ENCODE data around the gene C10orf105.
A peak's percentile ranks its signal among the peaks of the same experiment; 100 is the strongest.

Gene C10orf105

GRCh38 chr10:71737001-71737833 is 17.6 kb upstream of the C10orf105 start:
- no peak for DNase-seq

DNA sequence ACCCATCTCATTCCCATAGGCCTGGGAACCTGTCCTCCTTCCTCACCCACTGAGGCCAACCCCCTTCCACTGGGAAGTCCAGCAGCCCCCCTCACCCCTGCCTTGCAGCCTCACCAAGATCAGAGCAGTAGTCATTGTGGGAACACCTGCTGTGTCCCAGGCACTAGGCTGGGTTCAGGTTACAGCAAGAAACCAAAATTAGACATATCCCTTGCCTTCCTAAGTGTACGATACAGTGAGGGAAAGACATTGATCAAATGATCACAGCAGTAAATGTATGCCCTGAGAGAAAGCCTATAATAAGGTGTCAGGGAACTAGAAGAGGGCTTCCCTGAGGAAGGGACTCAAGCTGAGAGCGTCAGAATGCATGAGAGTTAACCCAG is 17.0 kb upstream of the C10orf105 start:
- DNase-seq, result no peak

- DNase-seq, result peak; percentile 73
Measured at GRCh38 chr10:71735709-71736569, 16.4 kb upstream of the C10orf105 start.

DNA sequence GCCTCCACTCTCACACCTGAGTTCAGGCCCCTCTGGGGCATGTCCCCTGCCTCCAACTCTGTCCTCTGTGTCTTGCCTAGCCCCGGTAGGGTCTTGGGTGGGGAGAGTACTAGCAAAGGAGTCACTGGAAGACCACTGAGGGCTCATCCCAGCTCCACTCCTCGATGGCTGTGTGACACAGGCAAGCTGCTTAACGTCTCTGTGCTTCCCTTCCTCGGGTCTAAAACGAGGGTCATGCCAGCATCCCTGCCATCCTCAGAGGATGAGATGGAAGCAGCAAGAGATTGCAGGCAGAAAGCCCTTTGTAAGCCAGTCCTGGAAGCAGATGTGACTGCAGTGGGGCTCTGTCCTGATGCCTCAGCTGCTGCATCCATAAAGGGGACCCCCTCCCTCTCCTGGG is 15.2 kb upstream of the C10orf105 start:
- DNase-seq, result no peak

DNA sequence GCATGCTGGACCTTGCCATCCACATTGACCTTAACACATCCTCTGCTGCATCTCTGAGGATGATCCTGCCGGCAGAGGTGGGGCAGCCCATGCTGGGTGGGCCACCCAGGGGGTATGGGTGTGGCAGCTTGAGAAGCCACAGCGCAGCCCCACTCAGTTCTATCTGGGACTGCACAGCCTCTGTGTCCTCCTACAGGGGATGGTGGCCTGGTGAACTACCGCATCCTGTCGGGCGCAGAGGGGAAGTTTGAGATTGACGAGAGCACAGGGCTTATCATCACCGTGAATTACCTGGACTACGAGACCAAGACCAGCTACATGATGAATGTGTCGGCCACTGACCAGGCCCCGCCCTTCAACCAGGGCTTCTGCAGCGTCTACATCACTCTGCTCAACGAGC is 12.2 kb upstream of the C10orf105 start:
- DNase-seq, result peak; percentile 30

- no peak for DNase-seq
Measured at GRCh38 chr10:71729161-71729636, 9.6 kb upstream of the C10orf105 start.

DNA sequence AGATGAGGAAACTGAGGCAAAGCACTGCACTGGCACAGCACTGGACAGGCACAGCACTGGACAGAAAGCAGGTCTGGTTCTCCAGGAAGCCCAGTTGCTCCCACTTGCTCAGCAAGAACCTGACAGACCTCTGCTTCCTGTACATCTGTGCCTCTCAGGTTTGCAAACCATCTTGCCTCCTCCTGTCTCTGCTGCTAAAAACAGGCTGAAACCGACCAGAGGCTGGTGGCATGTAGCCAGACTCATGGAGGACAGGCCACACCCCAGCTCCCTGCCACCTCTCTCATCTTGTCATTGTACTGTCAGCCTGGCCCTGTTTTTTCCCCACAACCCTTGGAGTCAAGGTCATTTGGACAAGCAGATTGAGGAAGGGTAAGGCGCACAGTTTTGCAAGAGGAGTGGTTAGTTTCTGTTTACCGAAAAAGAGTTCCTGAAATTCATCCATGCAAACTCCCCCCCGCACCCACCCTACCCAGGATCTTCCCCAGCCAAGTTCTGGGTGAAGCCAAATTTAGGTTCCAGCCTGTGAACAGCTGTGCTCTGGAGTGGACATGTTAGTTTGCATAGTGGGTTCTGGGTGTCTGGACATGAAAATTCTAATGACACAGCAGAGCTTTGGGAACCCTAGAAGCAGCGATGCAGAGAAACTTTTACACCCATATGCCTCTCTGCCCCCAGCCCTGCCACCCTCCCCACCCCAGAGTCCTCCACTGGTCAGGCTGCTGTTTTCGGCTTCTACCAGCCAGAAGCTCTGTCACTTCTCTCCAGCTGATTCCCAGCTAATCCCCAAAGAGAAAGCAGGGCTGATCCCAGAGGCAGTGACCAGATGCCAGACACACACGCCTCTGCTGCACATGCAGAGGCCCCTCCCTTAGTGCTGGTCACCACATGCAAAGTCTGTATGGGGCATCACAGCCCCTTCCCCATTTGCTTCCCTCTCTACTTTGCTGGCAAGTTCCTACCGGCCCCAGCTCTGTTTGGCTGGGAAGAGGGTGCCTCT is 8.5 kb upstream of the C10orf105 start:
- DNase-seq, result peak; percentile 78

DNA sequence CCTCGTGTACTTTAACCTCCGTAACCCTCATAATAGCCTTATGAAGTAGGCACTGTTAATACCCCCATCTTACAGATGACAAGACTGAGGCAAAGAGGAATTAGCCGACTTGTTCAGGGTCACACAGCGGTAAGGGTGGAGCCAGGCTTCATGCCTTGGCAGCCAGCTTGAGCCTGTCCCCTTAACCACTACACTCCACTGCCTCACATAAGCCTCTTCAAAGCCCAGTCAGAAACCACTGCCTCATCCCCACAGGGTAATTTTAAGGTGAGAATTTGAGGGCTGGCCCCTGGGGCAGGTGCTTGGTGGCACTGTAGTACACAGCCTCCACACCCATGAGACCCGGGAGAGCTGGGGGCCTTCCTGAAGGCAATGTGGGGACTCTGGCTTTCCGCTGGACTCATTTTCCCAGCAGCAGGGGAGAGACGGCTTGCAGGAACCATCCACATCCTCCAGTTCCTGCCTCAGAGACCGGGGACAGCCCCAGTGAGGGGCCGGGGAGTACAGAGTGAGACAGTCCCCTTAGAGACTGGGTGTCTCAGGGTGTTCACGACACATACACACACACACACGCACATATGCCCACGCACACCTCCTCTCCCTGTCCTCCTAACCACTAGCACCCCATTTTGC is 7.6 kb upstream of the C10orf105 start:
- peak; percentile 76 for DNase-seq

GRCh38 chr10:71726580-71727104 is 7.1 kb upstream of the C10orf105 start:
- peak; percentile 59 for DNase-seq

DNA sequence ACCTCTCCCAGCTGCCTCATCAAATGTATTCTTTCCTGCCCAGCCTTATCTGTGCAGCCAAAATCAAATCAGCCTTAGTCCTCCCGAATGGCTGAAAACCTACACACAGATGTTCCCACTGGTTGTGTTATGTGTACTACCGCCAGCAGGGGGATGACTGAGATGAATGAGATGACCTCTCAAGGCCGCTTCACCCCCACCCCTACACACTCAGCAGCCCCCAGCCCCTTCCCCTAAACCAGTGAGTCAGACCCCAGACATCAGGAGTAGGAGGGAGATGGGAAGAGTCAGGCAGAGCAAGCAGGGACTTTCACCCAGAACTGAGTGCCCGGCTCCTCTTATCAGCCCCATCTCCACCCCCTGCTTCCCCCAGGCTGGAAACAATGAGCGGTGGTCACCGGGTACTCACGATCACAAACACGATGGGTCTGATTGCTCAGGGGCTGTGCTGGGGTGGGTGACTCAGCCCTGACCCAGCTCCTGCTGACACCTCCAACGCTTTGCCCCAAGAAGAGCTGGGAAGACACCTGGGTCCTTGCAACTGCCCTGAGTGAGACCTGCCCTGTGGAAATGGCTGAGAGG is 6.5 kb upstream of the C10orf105 start:
- peak; percentile 64 for DNase-seq

DNA sequence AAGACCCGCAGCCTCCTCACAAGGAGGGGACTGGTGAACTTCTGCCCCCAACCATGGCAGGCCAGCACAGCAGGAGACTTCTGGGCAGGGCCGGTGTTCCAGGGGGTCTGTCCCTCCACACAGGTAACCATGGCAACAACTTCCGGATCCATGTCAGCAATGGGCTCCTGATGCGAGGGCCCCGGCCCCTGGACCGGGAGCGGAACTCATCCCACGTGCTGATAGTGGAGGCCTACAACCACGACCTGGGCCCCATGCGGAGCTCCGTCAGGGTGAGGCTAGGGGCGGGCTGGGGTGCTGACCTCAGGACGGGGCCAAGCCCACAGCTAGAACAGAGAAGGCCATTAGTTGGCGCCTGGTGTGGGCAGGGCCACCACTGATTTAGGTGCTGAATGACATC is 5.7 kb upstream of the C10orf105 start:
- no peak for DNase-seq

DNA sequence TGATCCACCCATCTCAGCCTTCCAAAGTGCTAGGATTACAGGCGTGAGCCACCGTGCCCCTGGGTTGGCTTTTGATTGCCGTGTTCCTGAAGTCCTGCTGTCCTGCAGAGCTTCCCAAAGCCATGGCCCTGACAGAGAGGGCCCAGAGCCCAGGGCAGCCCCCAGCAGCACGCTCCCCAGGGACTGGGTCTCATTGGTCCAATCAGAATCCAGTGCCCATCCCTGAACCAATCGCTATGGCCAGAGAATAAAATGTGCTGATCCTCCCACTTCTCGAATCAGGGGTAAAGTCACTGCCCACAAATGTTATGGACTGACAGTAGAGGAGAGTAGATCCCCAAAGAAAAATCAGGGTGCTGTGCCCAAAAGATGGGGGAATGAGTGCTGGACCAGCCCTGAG is 5.0 kb upstream of the C10orf105 start:
- DNase-seq, result no peak

DNA sequence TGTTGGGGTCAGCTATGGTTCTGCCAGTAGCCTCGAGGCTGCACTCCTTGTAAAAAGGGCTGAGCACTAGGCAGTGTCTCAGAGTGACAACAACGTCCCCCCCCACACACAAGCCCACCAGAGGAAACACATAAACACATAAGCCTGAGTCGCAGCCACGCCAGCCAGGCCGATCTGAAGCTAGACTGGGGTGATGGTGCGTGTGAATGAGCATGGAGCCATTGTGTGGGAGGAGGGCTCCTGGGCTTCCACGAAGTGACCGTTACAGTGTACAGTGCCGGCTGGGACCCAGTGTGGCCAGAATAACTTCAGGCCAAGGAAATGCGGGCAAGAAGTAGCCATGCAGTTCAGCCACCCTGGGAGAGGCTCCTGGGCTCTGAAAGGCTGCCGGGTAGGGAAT is 3.7 kb upstream of the C10orf105 start:
- no peak for DNase-seq

DNA sequence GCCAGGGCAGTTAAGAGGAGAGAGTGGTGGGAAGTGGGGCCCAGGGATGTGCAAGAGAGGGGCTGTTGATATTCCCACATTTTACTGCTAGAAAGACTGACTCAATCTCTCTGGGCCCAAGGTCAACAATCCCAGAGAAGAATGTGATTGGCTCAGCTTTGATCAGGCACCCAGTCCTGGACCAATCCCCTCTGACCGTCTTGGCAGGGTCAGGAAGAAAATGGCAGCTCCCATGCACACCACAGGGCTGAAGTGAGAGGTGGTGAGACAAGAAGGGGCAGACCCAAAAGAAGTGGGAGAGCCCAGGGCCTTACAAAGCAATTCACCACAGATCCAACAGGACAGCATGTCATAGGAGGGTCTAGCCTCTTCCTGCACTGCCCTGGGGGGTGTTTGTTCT is 3.3 kb upstream of the C10orf105 start:
- DNase-seq, result no peak

- no peak for DNase-seq
Measured at GRCh38 chr10:71721313-71721712, 1.7 kb upstream of the C10orf105 start.

DNA sequence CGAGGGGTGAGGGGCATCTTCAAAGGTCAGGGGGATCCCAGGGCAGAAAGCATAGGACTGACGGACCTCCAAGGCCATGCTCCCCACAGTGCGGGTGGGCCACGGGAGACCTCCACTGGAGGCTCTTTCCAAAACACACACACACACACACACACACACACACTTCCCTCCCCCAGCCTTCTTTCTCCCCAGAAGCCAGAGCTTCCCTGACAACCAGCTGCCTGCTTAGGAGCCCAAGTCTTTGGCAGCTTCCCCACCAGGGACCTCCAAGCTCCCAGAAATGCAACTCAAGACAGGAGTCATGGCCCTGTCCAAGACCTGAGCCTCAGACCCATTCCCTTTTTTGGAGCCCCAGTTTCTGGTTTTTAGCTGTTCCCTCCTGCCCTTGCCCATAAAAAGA is 710 bp upstream of the C10orf105 start:
- no peak for DNase-seq

GRCh38 chr10:71719042-71719441 is 536 bp downstream of the C10orf105 start:
- DNase-seq, result no peak

- no peak for DNase-seq
Measured at GRCh38 chr10:71718165-71718698, 1.3 kb downstream of the C10orf105 start.

DNA sequence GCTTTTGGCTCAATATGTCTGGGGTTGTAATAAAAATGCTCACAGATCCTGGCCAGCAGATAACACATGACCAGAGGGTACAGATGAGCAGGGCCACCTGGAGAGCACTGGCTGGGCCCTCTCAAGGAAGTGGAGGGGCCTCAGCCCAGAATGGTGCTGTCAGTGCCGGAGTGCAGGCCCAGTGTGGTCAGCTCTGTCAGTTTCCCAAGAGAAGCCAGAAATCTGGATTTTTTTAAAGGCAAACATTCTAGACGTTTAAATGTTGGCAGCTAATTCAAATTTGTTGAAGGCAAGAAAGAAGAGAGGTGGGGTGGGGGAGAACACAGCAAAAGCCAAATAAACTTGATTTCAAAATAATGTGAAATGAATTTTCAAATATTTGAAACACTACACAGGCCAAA is 2.0 kb downstream of the C10orf105 start:
- DNase-seq, result no peak

GRCh38 chr10:71717056-71717455 is 2.5 kb downstream of the C10orf105 start:
- DNase-seq, result no peak

DNA sequence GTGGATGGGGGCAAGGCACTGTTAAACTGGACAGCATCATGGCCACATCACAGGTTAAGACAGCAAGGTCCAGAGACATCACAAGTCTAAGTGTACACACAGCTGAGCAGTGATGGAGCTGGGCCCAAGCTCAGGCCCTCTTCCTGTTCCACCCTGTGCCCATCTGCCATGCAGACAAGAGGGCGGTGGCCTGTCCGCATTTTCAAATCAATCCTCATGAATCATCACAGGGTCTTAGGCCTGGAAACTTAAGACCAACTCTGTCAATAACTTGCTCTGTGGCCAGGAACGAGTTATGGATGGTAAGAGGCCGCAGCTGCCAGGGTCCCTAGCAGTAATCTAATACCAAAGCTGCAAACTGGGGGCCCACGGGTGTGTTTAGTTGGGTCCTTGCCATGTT is 3.2 kb downstream of the C10orf105 start:
- DNase-seq, result no peak

Data from CD4-positive, alpha-beta T cell treated with Interleukin-17A for 1 hour (primary cell).